ENCODE results near the gene ALG3.

DNA sequence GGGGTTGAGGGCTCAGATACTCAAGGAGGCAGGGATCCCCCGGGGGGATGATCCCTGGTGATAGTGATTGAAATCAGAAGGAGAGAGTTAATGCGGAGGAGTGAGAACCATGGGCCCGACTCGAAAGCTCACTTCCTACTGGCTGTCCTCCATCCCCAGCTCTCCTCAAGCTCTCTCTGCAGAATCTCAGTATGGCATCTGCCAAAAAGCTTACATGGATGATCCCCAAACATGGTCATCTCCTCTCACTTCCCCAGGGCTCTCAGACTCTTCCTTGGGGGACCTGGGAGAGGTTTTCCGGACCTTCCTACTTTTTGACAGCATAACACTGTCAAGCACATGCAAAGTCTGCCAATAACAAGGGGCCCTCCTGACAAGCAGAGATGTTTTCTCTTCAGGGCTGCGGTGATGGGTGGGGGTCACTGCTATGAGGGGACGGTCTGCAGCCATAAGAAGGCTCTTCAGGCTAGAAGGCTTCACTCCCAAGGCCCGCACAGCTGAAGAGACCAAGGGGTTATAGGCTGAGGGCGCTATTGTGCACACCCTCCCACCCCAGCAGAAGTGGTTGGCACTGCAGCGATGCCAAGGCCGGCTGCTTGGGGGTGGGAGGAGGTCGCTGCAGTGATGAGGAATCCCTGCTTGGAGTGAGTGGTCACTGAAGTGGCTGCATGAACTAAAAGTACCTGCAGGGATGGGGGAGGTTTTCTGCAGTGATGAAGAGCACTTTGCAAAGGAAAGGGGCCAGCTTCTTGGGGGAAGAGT lies 20.2 kb downstream of the ALG3 start:
- TF ChIP-seq CREB1 (CRISPR knock-in tag; IDR thresholded peaks at IDR 0.05; ENCODE audit: low read depth) (no peak), EZH2phosphoT487 (IDR thresholded peaks at IDR 0.05; ENCODE audit: unreplicated experiment) (no peak), POLR2AphosphoS5 (IDR thresholded peaks at IDR 0.05; ENCODE audit: low read depth) (no peak), STAT1 (IDR thresholded peaks at IDR 0.05; ENCODE audit: unreplicated experiment) (no peak)
- TF ChIP-seq, protein P1, sequence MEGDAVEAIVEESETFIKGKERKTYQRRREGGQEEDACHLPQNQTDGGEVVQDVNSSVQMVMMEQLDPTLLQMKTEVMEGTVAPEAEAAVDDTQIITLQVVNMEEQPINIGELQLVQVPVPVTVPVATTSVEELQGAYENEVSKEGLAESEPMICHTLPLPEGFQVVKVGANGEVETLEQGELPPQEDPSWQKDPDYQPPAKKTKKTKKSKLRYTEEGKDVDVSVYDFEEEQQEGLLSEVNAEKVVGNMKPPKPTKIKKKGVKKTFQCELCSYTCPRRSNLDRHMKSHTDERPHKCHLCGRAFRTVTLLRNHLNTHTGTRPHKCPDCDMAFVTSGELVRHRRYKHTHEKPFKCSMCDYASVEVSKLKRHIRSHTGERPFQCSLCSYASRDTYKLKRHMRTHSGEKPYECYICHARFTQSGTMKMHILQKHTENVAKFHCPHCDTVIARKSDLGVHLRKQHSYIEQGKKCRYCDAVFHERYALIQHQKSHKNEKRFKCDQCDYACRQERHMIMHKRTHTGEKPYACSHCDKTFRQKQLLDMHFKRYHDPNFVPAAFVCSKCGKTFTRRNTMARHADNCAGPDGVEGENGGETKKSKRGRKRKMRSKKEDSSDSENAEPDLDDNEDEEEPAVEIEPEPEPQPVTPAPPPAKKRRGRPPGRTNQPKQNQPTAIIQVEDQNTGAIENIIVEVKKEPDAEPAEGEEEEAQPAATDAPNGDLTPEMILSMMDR (conservative IDR thresholded peaks at IDR 0.05; ENCODE audit: low read depth in 2 of 2): no peak; a peak in 1 of 4 replicates
- TF ChIP-seq, protein P2, sequence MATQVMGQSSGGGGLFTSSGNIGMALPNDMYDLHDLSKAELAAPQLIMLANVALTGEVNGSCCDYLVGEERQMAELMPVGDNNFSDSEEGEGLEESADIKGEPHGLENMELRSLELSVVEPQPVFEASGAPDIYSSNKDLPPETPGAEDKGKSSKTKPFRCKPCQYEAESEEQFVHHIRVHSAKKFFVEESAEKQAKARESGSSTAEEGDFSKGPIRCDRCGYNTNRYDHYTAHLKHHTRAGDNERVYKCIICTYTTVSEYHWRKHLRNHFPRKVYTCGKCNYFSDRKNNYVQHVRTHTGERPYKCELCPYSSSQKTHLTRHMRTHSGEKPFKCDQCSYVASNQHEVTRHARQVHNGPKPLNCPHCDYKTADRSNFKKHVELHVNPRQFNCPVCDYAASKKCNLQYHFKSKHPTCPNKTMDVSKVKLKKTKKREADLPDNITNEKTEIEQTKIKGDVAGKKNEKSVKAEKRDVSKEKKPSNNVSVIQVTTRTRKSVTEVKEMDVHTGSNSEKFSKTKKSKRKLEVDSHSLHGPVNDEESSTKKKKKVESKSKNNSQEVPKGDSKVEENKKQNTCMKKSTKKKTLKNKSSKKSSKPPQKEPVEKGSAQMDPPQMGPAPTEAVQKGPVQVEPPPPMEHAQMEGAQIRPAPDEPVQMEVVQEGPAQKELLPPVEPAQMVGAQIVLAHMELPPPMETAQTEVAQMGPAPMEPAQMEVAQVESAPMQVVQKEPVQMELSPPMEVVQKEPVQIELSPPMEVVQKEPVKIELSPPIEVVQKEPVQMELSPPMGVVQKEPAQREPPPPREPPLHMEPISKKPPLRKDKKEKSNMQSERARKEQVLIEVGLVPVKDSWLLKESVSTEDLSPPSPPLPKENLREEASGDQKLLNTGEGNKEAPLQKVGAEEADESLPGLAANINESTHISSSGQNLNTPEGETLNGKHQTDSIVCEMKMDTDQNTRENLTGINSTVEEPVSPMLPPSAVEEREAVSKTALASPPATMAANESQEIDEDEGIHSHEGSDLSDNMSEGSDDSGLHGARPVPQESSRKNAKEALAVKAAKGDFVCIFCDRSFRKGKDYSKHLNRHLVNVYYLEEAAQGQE (IDR thresholded peaks at IDR 0.05; ENCODE audit: unreplicated experiment): no peak

Measured in GM23338 (cell line).